HG02884 (cell line): Measurements from ENCODE around the gene MAP7D3.
A peak's percentile ranks its signal among the peaks of the same experiment; 100 is the strongest.
"Not testable (repeated sequence)": the region's sequence is repeated elsewhere in the genome, so short reads cannot be mapped to it uniquely, and the experiment has no call there.

Experiments used
- ATAC-seq: cut with Tn5 transposase; IDR thresholded peaks from one replicate; pipeline ENCODE4 v1.9.1; 2021; ENCODE audit warnings: mild to moderate bottlenecking, moderate library complexity; ENCODE audit not compliant: unreplicated experiment

The MAP7D3 gene, protein sequence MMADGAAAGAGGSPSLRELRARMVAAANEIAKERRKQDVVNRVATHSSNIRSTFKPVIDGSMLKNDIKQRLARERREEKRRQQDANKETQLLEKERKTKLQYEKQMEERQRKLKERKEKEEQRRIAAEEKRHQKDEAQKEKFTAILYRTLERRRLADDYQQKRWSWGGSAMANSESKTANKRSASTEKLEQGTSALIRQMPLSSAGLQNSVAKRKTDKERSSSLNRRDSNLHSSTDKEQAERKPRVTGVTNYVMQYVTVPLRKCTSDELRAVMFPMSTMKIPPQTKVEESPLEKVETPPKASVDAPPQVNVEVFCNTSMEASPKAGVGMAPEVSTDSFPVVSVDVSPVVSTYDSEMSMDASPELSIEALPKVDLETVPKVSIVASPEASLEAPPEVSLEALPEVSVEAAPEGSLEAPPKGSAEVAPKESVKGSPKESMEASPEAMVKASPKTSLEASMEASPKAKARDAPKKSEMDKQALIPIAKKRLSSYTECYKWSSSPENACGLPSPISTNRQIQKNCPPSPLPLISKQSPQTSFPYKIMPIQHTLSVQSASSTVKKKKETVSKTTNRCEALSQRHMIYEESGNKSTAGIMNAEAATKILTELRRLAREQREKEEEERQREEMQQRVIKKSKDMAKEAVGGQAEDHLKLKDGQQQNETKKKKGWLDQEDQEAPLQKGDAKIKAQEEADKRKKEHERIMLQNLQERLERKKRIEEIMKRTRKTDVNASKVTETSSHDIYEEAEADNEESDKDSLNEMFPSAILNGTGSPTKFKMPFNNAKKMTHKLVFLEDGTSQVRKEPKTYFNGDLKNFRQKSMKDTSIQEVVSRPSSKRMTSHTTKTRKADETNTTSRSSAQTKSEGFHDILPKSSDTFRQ

DNA sequence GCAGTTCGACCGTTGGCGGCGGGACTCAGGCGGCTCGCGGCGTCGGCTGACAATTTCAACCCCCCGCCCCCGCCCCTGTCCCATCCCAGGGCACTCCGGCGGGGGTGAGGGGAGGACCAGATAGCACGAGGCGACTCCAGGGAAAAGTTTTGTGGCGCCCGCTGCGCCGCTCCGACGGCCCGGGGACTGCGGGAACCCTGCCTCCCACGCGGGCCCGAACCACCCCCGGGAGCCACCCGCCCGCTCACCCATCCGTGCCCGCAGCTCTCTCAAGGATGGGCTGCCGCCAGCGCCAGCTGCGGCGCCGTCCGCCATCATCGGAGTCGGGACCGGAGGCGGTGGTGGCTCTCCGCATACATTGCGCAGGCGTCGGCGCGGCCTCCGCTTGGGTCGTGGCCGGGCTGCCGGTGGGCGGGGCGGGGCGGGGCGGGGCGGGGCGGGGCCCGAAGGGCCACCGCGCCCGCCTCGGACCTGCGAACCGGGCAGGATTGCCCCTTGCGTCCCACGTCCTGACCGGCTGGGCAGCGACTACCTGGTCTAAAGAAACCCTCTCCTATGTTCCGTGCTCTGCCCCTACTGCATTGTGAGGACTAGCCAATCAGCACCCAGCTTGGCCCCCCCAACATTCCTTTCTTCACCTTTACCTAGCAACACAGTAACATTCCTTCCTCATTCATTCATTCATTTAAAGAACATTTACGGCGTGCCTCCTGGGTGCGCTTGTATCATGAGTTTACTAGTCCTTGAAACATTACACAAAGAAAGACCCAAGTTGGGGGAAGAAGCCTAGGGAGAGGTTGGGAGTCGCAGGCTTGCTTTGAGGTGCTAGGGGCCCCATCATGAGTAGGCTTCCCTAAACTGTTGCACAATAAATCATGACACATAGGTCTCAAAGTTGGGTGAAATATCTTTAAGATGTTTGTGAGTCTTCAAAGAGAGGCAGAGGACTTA, at the start of gene MAP7D3:
Gene MAP7D3 (minus strand): TSS at position 360 of the 951 bp plus-strand sequence. CDS start 42 bp downstream, at position 318.
- ATAC-seq, result peak; percentile 77

DNA sequence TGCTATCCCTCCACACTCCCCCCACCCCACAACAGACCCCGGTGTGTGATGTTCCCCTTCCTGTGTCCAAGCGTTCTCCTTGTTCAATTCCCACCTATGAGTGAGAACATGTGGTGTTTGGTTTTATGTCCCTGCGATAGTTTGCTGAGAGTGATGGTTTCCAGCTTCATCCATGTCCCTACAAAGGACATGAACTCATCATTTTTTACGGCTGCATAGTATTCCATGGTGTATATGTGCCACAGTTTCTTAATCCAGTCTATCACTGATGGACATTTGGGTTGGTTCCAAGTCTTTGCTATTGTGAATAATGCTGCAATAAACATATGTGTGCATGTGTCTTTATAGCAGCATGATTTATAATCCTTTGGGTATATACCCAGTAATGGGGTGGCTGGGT, 49.5 kb upstream of the MAP7D3 start, which contains the start of gene ADGRG4:
Gene ADGRG4 (plus strand): TSS at position 243 of the 400 bp plus-strand sequence. CDS start 7,815 bp downstream, outside the sequence.
- ATAC-seq, result not testable (repeated sequence)

DNA sequence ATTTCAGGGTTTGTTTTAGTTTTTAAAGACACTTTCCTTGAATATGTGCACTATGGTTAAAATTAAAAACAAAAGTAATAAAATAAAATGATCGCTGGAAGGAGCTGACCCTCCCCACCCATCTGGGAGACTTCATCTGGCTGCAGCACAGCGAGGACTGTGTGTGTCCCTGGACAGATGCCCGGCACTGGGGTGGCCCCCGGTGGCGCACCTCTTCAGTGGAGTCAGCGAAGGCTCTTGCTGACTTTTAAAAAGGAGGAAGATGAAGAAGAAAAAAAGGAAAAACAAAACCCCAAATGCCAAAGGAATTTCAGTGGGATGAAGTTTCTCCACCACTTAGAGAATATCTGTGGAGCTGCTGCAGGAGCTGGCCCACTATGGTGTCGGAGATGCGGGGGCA, 44.2 kb upstream of the MAP7D3 start:
- ATAC-seq, result no peak

DNA sequence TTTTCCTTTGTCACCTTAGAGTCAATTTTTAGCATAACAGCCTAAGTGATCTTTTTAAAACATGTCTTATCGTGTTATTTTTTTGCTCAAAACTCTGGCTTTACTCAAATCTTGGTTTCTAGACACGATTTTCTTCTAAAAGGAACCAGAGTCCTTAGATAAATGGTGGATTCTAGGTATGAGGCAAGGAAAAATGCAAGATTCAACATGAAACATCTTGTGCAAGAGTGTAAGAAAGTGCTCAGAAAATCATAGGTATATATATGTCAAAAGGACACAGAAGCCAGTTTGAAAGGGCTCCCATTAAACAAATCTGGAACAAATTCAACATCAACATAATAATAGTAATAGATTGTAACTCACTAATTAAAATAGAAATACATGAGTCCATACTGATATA, 41.5 kb upstream of the MAP7D3 start:
- ATAC-seq, result no peak

DNA sequence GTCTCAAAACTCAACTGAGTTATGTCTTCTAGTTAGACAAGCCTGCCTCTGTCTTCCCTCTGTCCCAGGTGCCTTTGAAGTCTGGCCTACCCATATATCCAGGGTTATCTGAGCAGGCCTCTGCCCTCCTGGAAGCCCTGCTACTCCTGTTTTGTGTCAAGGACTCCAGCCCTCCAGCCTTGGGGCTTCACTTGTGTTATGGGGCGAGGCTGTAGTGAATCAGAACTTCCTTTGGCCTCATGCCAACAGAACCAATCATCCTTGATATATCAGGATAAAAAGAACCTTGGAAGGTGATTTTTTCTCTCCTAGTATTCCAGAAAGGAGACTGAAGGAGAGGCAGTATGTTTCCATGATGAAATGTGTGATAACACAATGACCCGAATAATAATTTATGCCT, 40.6 kb upstream of the MAP7D3 start:
- no peak for ATAC-seq

DNA sequence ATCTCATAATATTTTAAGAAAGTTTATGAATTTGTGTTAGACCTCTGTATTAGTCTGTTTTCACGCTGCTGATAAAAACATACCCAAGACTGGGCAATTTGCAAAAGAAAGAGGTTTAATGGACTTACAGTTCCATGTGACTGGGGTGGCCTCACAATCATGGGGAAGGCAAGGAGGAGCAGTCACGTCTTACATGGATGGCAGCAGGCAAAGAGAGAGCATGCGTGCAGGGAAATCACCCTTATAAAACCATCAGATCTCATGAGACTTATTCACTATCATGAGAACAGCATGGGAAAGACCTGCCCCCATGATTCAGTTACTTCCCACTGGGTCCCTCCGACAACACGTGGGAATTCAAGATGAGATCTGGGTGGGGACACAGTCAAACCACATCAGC, 35.2 kb upstream of the MAP7D3 start:
- not testable (repeated sequence) for ATAC-seq

DNA sequence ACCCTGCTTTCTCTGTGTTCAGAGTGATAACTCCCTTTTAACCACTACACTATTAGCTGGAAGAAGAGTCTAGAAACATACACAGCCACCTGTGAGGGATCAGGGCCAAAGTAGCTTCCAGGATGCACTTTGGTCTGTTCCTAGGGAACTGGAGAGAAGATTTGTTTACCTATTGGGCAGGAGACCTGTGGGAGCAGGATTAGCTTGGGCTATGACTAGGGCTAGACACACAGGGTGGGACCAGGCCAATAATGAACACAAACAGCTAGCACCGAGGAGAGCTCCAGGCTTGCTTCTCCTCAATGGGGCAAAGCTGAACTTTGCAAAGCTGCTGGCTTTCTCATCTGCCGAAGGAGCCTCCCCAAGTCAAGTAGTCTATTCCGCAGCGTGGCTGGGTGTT, 24.4 kb upstream of the MAP7D3 start:
- no peak for ATAC-seq

DNA sequence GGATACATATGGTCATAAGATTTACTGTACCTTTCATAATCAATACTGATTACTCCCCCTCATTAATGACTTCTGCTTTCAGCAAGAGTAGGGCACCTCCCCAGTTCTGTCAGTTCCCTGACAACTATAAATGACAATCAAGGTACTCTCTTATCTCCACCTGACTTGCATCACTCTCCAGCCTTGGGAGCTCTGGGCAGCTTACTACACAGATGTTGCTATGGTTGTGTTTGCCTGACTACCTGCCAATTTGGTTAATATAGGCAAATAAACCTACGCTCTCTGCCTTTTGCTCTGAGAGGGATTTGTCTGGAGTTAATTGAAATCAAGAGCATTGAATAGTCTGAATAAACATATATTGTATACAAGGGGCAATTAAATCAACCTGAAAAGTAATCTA, 22.8 kb upstream of the MAP7D3 start:
- no peak for ATAC-seq

DNA sequence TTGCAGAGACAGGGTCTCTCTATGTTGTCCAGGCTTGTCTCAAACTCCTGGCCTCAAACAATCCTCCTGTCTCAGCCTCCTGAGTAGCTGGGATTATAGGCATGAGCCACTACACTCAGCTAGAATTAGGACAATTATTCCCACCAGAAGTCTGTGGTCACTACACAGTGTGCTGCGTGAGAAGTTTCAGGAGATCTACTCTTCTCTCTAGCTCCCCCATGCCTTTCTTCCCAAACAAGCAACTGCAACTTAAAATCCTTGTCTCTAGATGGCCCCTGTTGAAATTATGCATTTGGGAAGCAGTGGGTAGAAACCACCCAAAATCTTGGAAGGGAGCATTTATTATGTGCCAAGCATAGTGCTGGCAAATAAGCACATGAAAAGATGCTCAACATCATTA, 21.1 kb upstream of the MAP7D3 start:
- no peak for ATAC-seq

DNA sequence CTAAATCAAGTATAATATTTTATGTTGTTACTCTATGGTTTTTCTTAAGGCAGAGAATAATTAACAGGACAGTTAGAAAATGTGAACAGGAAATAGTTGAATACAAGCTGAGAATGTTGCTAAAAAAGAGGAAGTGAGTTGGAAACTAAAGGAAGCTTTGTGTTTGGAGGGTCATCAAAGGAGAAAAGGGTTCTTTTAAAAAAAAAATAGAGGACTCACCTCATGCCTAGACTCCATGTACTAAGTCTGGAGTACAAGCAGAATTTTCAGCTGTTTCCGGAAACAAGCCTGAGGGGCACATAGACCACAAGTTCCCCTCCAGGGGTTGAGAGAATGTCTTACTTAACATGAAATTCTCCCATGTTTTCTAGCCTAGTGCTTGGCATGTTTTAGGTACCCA, 20.1 kb upstream of the MAP7D3 start:
- ATAC-seq, result no peak

DNA sequence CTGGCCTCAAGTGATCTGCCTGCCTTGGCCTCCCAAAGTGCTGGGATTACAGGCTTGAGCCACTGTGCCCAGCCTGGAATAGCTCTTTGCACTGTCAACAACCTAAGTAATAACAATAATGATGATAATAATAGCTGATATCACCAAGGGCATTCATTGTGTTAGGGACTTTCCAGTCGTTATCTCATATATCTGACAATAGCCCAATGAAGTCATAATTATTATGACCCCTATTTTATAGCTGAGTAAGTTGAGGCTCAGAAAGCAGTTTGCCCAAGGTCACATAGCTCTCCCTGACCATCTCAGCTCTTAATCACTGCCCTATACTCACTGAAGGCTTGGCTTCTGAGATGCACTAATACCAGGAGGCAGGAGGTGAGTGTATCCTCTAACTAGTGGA, 18.7 kb upstream of the MAP7D3 start:
- no peak for ATAC-seq

DNA sequence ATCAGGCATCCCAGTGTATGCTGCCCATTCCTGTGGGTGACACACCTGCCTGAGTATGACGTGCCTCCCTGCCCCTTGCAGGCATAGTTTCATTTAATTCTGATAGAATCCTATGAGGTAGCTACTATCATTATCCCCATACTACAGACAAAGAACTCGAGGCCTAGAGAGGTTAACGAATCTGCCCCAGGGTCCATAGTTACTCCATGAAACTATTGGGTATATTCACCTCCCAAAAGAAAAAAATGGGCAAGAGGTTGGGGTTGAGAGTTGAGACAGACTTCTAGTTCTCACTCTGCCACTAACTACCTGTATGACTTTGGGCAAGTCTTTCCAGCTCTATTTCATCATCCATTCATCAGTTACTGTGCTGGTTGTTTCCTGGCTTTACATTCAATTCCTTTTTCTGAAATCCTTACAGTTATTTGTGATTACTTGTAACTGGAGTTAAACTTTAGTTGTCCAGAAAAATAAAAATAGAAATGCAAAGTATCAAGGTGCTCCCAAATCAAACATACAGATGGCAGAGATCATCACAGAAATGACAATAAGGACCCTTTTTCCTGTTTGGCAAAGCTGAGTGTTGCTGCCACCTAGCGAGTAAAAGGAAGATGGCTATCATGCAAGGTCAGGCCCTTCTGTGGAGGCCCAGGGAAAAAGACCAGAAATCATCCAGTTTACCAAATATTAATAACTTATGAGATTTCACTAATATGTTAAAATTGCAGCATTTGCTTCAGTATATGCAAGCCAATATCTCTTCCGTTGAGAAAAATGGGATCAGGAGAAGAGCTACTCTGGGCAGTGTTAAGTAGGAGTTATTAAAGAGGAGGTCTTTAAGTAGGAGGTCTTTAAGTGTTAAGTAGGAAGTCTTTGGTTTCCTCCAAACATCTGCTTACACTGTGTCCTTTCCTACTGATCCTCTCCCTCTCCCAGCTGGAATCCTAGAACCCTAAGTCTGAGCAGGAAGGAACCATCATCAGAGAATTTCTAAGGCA, 17.1 kb upstream of the MAP7D3 start:
- ATAC-seq, result peak; percentile 68

DNA sequence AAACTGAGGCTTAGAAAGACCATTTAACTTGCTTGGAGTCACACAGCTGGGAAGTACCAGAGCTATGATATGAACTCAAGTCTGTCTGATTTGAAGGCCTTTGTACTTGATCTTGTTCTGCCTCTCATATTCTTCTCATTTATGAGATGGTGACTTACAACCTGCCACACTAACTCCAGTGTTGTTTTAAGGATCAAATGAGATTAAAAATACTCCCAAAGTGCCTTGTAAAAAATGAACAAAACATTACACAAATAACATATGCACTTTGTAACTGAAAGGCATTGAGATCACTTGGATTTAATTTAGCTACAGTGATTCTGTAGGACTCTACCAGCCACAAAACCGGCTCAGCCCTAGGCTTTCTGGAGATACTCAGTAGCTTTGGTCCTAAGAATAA, 15.6 kb upstream of the MAP7D3 start:
- no peak for ATAC-seq

DNA sequence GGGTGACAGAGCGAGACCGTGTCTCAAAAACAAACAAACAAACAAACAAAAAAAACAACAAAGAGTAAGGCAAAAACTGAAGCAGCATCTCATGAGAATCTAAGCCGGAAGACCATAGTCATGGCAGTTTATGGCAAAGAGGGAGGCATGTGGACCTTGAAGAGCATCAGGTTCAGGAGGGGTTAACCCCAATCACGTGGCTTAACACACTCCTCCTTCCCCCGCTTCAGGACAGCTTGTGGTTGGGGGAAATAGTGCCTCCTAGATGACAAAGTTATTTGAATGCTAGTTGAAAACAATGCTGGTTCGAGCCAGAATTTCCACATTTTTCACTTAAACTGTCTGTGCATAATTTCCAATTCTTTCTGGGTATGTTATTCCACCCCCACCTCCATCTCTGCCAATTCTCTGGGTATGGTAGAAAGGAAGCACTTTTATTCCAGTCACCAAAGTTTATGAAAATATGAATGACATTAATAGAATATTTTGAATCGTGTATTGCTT, 11.7 kb upstream of the MAP7D3 start:
- ATAC-seq, result no peak

DNA sequence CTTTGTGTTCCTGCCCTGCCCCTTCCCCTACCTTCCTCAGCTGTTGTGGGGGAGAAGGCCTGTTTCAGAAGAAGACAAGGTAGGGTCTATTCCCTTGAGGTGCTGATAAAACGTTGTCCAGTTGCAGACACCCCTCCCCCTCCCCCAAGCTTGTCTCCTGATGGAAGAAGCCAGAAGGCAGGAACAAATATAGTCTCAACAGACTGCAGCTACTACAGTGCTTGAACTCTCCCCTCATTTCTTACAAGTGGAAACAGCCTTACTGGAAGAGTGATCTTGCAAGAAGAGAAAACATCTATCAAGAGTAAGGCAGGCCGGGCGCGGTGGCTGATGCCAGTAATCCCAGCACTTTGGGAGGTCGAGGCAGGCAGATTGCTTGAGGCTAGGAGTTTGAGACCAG, 11.0 kb upstream of the MAP7D3 start:
- ATAC-seq, result no peak

DNA sequence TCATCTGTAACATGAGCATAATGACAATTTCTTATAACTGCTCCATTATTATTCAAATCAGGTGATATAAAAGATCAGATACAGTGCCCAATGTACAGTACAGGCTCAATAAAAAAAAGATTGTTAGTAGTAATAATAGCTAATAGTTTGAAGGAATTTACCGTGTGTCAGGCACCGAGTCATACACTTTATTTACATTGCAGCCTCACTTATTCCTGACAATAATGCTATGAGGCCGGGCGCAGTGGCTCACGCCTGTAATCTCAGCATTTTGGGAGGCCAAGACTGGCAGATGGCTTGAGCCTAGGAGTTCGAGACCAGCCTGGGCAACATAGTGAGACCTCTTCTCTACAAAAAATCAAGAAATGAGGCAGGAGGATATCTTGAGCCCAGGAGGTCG, 10.1 kb upstream of the MAP7D3 start:
- ATAC-seq, result no peak

DNA sequence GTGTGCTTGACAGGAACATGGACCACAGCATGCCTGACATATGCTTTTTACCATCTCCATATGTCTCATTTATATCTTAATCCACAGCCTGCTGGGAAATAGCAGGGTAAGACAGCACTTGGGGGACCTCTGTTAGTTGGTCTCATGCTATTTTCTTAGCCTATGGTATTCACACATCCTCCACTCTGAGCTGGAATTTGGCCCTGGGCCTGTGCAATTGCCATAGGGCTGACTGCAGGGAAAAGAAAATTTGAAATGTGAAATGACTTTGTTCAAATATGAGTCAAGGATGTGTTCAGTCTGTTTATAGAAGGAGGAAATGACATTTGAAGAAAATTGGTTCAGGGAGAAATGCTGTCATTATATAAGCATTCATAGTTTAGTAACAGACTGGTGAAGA, 9.6 kb upstream of the MAP7D3 start:
- ATAC-seq, result no peak

DNA sequence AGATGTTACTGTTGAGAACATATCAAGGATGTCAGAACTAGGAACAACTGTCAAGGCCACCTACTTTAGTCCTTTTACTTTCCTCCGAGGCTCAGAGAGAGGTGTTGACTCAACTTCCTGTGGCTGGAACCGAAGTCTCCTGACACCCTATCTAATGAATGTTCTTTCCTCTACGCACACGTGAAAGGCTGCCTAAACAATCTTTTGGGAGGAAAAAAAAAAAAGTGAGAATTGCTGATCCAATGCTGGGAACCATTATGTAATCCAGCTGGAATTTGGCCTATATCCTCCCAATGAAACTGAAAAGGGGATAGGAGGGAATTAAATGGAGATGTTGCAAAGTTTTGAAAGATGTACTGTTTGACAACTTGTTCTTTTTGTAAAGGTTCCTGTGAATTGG, 8.3 kb upstream of the MAP7D3 start:
- ATAC-seq, result no peak

DNA sequence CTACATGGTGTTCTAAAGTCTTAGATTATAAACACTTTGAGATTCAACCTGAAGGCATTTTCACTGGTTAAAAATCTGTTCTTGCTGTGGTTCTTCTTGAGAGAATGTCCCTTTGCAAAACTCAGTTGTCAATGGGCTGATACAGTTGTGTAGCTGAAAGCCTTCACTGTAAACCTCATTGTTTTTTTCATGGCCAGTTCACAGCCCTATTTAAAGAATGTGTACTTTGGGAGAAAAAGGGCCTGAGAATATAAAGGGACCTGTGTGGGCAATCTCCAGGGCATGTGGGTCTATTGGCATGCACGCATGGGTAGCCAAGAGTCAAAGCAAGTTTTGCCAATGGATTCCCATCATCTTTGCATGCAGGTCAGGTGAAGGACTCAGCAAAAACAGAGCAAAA, 7.8 kb upstream of the MAP7D3 start:
- ATAC-seq, result no peak
